Measurements from ENCODE around the gene AADAT.

Gene AADAT

GRCh38 chr4:170027181-170027829 is 62.5 kb downstream of the AADAT start:
- DNase-seq: peak; percentile 88

GRCh38 chr4:170026253-170027021 is 63.3 kb downstream of the AADAT start, which contains the start of gene MFAP3L:
Gene MFAP3L, minus strand, starts transcription at chr4:170026395. Its CDS starts 20,518 bp downstream, at chr4:170005877.
- peak; percentile 79 for DNase-seq

GRCh38 chr4:170025523-170026252 is 64.1 kb downstream of the AADAT start:
- DNase-seq: no peak

- no peak for DNase-seq
Observed at GRCh38 chr4:170022211-170022610, 67.5 kb downstream of the AADAT start.

GRCh38 chr4:170017252-170017651 is 72.5 kb downstream of the AADAT start:
- no peak for DNase-seq

- no peak for DNase-seq
Observed at GRCh38 chr4:170015285-170015684, 74.5 kb downstream of the AADAT start.

GRCh38 chr4:170014359-170015011 is 75.3 kb downstream of the AADAT start:
- no peak for DNase-seq

GRCh38 chr4:170012629-170012958 is 77.2 kb downstream of the AADAT start:
- DNase-seq: no peak

- DNase-seq: no peak
Observed at GRCh38 chr4:170011921-170012628, 77.7 kb downstream of the AADAT start.

Measured in NCI-H1092 treated with DMSO at 0.1 percent for 48 hours (cell line).